DOHH2 (cell line): Measurements from ENCODE around the gene PCAT6.

Experiments used
- CTCF ChIP-seq: fragments of 200-600 bp; sonication (generic); IDR thresholded peaks from one replicate; pipeline ENCODE4 v1.5.1; 2014; ENCODE audit warnings: antibody characterized with exemption, mild to moderate bottlenecking, low read depth, low read length; ENCODE audit not compliant: poor library complexity, severe bottlenecking
- EZH2phosphoT487 ChIP-seq: fragments of 200-600 bp; sonication (generic); IDR thresholded peaks from 2 replicates; pipeline ENCODE4 v1.6.1; 2017; ENCODE audit warnings: borderline replicate concordance, mild to moderate bottlenecking, antibody characterized with exemption, low read length, moderate library complexity, mixed read lengths

DNA sequence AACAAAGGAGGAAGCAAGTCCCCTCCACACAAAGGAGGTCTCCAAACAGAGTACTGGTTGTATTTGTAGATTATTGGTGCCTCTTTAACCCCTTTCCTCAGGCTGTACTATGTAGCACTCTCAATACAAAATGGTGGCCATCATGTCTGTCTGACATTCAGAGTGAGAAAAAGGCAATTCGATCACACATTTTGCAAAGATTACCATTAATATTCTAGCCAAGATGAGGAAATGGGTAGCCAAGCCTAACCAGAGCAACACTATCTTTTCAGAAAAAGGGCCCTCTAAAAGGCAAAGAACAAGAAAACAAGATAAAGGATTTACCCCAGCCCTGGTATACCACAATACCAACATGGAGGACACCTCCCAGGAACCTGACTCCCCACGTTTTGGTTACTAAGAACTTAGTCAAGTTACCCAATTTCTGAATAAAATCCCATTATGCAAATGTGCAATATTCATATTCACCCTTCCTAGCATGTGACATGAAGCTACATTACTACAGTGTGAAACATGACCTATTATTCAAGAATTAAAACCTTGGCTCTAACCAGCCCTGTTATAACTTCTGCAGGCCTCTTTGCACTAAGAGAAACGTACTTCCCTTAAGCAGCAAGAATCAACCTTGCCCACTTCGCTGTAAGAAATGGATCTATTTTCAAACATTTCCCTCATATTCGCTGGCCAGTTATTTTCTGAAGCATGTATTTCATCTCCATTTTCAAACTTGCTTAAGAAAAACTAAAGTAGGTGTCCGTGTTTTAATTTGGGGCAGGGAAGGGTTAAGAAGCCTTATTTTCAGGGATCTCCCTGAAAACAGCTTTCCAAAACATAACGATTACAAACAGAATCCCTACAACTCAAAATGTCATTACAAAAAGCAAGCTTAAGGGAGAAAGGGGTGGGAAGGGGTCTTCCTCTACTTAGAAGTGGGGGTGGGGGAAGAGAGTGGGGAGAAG lies 4.6 kb upstream of the PCAT6 start:
- TF ChIP-seq CTCF, result no peak
- TF ChIP-seq EZH2phosphoT487, result no peak
